IPS-20b (cell line): ENCODE measurements around the gene FAM50B.

ENCODE experiments used
- H3K27ac ChIP-seq: one replicate; pipeline ENCODE4 v1.5.1; 2013; ENCODE audit warnings: low read length
- H3K27me3 ChIP-seq: 2 replicates; pipeline ENCODE4 v1.6.1; 2013; ENCODE audit warnings: mild to moderate bottlenecking, low read length, inconsistent platforms; ENCODE audit not compliant: insufficient read depth
- H3K36me3 ChIP-seq: 2 replicates; pipeline ENCODE4 v1.6.1; 2013; ENCODE audit warnings: low read depth, mild to moderate bottlenecking, inconsistent platforms, low read length, moderate library complexity; ENCODE audit not compliant: insufficient read depth
- H3K4me1 ChIP-seq: 2 replicates; pipeline ENCODE4 v1.6.1; 2013; ENCODE audit warnings: mild to moderate bottlenecking, control low read depth, inconsistent platforms, low read length, moderate library complexity; ENCODE audit not compliant: insufficient read depth
- H3K4me3 ChIP-seq: 2 replicates; pipeline ENCODE4 v1.5.1; 2013; ENCODE audit warnings: mild to moderate bottlenecking, low read length, inconsistent platforms
- H3K9ac ChIP-seq: 2 replicates; pipeline ENCODE4 v1.6.1; 2013; ENCODE audit warnings: low read depth, mild to moderate bottlenecking, inconsistent platforms, low read length, moderate library complexity
- H3K9me3 ChIP-seq: 2 replicates; pipeline ENCODE4 v1.6.1; 2013; ENCODE audit warnings: mild to moderate bottlenecking, low read depth, low read length, inconsistent platforms; ENCODE audit not compliant: insufficient read depth

The FAM50B gene

DNA sequence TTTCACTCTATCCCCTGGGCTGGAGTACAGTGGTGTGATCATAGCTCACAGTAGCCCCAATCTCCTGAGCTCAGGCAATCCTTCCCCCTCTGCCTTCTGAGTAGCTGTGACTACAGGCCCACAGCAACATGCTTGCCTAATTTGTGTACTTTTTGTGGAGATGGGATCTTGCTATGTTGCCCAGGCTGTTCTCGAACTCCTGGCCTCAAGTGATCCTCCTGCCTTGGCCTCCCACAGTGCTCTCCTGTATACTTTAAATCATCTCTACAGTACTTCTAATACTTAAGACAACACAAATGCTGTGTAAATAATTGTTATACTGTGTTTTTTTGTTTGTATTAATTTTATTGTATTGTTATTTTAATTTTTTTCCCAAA, 39.7 kb upstream of the FAM50B start:
- H3K9me3 ChIP-seq = no peaks in the 10 kb centered on the region
- H3K4me3 ChIP-seq = no peak overlapping the region
- no peaks in the 10 kb centered on the region for H3K27me3 ChIP-seq
- H3K27ac ChIP-seq = no peak overlapping the region
- H3K9ac ChIP-seq = no peak overlapping the region
- H3K36me3 ChIP-seq = no peaks in the 10 kb centered on the region
- 0 out of 2 replicates have a peak, but pooled peaks cover 3% of the 10 kb centered on the region for H3K4me1 ChIP-seq

- H3K9ac ChIP-seq = no peak overlapping the region
- no peaks in the 10 kb centered on the region for H3K36me3 ChIP-seq
- H3K4me3 ChIP-seq = no peak overlapping the region
- no peaks in the 10 kb centered on the region for H3K9me3 ChIP-seq
- no peak overlapping the region for H3K27ac ChIP-seq
- H3K27me3 ChIP-seq = no peaks in the 10 kb centered on the region
- H3K4me1 ChIP-seq = 0 out of 2 replicates have a peak, but pooled peaks cover 3% of the 10 kb centered on the region
Measured at GRCh38 chr6:3809982-3810381, 39.2 kb upstream of the FAM50B start.

DNA sequence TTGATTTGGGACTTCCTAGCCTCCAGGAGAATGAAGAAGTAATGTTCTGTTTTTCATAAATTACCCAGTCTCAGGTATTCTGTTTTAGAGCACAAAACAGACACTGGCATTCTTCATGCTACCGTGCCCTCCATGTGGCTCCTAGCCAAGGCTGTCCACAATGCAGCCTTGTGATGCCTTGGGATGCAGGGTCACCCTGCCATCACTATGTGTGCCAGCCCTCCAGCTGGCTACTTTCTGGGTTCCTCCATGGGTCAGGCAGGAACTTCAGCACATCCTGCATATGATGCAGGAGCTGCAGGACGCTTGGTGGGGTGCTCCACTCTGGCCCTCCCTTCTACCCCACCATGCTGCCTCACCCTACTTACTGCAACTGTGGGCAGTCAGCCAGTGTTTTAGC, 38.0 kb upstream of the FAM50B start:
- no peaks in the 10 kb centered on the region for H3K27me3 ChIP-seq
- no peak overlapping the region for H3K9ac ChIP-seq
- H3K4me3 ChIP-seq = no peak overlapping the region
- no peaks in the 10 kb centered on the region for H3K9me3 ChIP-seq
- H3K27ac ChIP-seq = no peak overlapping the region
- no peaks in the 10 kb centered on the region for H3K36me3 ChIP-seq
- H3K4me1 ChIP-seq = 0 out of 2 replicates have a peak, but pooled peaks cover 3% of the 10 kb centered on the region

DNA sequence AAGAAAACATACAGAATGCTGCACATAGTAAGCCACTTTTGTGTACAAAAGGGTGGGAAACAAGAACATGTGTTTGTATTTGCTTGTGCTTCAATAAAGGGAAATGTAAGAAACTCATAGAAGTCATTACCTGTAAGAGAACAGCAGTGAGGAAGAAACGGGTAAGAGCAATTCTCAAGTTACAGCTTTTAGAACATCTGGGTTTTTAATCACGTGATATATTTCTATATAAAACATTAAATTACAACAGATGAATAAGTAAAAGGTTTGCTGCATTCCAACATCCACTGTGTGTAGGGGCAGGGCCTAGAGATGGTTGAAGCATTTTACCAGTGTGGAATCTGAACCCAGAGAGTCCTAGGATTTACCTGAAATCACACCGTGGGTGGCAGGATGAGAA, 36.6 kb upstream of the FAM50B start:
- no peaks in the 10 kb centered on the region for H3K9me3 ChIP-seq
- H3K36me3 ChIP-seq = no peaks in the 10 kb centered on the region
- H3K9ac ChIP-seq = no peak overlapping the region
- no peak overlapping the region for H3K27ac ChIP-seq
- no peaks in the 10 kb centered on the region for H3K27me3 ChIP-seq
- no peak overlapping the region for H3K4me3 ChIP-seq
- H3K4me1 ChIP-seq = 0 out of 2 replicates have a peak, but pooled peaks cover 3% of the 10 kb centered on the region

DNA sequence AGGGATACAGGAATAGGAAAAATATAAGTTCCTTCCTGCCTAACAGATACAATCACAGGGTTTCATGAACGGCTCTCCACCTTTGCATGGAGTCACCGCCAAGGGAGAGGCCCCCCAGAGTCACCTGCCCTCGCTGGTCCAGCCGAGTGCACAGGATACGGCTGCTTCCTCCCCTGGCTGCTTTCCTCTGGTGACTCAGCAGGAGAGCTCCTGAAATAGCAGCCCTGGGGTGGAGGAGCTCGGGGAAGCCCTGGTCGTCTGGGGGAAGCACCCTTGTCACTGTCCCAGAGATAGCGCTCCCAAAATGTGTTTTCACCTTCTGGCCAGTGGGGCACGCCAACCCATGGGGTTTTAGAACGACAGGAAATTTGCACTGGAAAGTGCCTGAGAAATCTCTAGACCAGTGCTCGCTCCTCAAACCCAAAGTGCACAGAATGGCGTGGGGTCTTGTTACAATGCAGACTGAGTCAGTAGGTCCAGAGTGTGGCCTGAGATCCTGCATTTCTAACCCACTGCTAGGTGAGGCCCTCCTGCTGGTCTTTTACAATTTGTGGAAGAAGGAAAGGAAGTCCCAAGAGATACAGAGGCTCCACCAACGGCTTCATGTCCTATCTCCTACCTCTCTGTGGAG, 35.9 kb upstream of the FAM50B start:
- Histone ChIP-seq H3K4me3 (no peak overlapping the region), H3K27ac (no peak overlapping the region), H3K9me3 (no peaks in the 10 kb centered on the region), H3K4me1 (0 out of 2 replicates have a peak, but pooled peaks cover 3% of the 10 kb centered on the region), H3K9ac (no peak overlapping the region), H3K36me3 (no peaks in the 10 kb centered on the region), H3K27me3 (no peaks in the 10 kb centered on the region)

- H3K9me3 ChIP-seq = no peaks in the 10 kb centered on the region
- no peaks in the 10 kb centered on the region for H3K36me3 ChIP-seq
- H3K4me1 ChIP-seq = 0 out of 2 replicates have a peak, but pooled peaks cover 3% of the 10 kb centered on the region
- H3K9ac ChIP-seq = no peak overlapping the region
- no peak overlapping the region for H3K4me3 ChIP-seq
- no peaks in the 10 kb centered on the region for H3K27me3 ChIP-seq
- H3K27ac ChIP-seq = no peak overlapping the region
Measured at GRCh38 chr6:3813918-3814317, 35.3 kb upstream of the FAM50B start.

DNA sequence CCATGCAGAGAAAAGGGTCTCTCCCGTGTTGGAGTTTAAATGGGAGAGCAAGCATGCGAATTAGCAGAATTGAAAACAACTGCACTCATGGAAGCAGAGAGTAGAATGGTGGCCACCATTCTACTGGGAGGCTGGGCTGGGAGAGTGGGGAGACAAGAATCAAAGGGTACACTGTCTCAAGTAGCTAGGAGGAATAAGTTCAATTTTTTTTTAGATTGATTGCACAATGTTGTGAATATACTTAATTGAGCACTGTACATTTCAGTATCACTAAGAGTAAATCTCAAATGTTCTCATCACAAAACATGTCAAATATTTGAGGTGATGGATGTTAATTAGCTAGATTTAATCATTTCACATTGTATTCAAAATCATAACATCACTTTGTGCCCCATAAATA, 34.6 kb upstream of the FAM50B start:
- H3K4me3 ChIP-seq = no peak overlapping the region
- no peaks in the 10 kb centered on the region for H3K9me3 ChIP-seq
- no peak overlapping the region for H3K9ac ChIP-seq
- 0 out of 2 replicates have a peak, but pooled peaks cover 3% of the 10 kb centered on the region for H3K4me1 ChIP-seq
- no peaks in the 10 kb centered on the region for H3K36me3 ChIP-seq
- H3K27ac ChIP-seq = no peak overlapping the region
- no peaks in the 10 kb centered on the region for H3K27me3 ChIP-seq

- Histone ChIP-seq H3K9me3 (no peaks in the 10 kb centered on the region), H3K36me3 (no peaks in the 10 kb centered on the region), H3K4me3 (no peak overlapping the region), H3K27ac (no peak overlapping the region), H3K27me3 (peaks cover 9% of the 10 kb centered on the region; the same call in 1 of the 2 replicates), H3K4me1 (0 out of 2 replicates have a peak, but pooled peaks cover 3% of the 10 kb centered on the region), H3K9ac (no peak overlapping the region)
Measured at GRCh38 chr6:3816251-3816650, 32.9 kb upstream of the FAM50B start.

DNA sequence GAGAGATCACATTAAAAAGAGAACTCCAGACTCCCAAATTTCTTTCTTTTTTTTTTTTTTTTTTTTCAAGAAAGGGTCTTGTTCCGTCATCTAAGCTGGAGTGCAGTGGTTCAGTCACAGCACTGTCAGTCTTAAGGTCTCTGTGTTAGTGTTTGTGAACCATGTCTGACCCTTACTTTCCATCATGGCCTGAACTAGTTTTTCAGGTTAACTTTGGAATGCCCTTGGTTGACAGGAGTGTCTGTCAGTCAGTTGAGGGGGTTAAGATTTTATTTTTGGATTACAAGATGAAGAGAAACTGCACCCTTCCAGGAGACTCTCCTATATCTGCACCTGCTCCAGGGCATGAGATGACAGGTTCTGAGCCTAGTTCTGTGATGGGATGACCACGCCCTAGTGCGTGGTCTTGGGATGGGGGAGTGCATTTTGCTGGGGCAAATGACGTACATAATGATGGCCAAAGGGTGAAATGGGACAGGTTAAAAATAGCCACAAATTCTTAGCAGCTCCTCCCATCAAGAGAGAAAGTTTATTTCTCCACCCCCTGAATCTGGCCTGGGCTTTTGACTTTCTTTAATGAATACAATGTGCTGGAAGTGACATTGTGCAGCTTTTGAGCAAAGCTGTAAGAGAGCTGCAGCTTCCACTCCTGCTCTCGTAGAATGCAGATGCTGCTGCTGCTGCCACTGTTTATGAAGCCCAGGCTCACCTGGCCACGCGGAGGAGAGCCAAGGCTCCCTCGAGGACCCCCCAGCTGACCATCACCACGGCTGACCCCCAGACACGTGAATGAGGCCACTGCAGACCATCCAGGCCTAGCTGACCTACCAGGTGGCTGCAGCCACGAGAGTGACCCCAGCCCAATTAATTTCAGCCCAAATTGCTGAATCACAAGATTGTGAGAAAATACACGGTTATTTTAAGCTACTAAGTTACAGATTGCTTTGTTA, 29.7 kb upstream of the FAM50B start:
- no peak overlapping the region for H3K9ac ChIP-seq
- H3K36me3 ChIP-seq = no peaks in the 10 kb centered on the region
- no peaks in the 10 kb centered on the region; the same call in 1 of the 2 replicates for H3K4me1 ChIP-seq
- no peak overlapping the region for H3K27ac ChIP-seq
- H3K9me3 ChIP-seq = no peaks in the 10 kb centered on the region
- peaks cover 13% of the 10 kb centered on the region; the same call in 1 of the 2 replicates for H3K27me3 ChIP-seq
- H3K4me3 ChIP-seq = no peak overlapping the region

DNA sequence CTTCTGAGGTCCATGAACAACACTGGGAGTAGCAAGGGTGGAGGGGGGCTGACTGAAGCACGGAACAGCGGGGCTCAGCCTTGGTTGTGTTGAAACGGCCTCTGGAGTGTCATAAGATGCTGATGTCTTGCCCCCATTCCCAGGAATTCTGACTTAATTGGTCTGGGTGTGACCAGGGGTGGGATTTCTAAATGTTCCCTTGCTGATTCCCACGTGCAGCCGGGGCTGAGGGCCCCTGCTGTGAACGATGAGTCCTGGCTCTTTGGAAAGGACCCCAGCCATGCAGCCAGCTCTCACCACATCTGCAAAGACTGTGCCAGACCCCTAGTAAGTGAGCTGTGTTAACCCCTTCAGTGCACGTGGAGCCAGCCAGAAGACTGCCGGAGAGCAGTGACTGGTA, 28.6 kb upstream of the FAM50B start:
- H3K4me1 ChIP-seq = no peaks in the 10 kb centered on the region; the same call in 1 of the 2 replicates
- H3K27me3 ChIP-seq = peaks cover 13% of the 10 kb centered on the region; the same call in 1 of the 2 replicates
- H3K36me3 ChIP-seq = no peaks in the 10 kb centered on the region
- no peak overlapping the region for H3K4me3 ChIP-seq
- no peaks in the 10 kb centered on the region for H3K9me3 ChIP-seq
- H3K27ac ChIP-seq = no peak overlapping the region
- no peak overlapping the region for H3K9ac ChIP-seq

DNA sequence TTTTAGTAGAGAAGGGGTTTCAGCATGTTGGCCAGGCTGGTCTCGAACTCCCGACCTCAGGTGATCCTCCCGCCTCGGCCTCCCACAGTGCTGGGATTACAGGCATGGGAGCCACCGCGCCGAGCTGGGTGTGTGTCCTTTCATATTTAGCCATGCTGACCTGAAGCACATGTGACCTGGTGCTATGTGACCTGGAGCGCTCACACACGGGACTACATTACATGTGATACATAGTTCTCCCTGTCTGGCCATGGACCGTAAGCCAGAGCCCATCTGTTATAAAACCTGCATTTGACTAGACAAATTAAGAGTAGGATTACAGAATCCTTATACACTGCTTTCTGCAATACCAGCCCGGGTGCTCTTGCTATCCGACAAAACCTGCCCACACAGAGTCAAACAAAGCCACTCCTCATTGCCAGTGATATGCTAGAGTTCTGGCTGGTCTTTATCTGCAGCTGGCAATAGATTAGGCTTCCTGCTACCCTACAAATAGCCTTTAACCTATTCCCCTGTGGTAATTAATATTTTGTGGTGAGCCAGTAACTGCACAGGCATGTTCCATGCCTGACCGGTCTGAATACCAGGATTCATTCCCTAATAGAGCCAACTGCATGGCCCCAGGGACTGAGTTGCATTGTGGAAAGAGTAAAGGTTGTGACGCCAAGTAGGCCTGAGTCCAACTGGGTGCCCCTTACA, 26.3 kb upstream of the FAM50B start:
- no peaks in the 10 kb centered on the region for H3K36me3 ChIP-seq
- no peaks in the 10 kb centered on the region; the same call in 1 of the 2 replicates for H3K4me1 ChIP-seq
- H3K27ac ChIP-seq = no peak overlapping the region
- H3K27me3 ChIP-seq = peaks cover 13% of the 10 kb centered on the region; the same call in 1 of the 2 replicates
- no peak overlapping the region for H3K9ac ChIP-seq
- H3K9me3 ChIP-seq = no peaks in the 10 kb centered on the region
- H3K4me3 ChIP-seq = no peak overlapping the region
